ENCODE measurements around the gene RRAD.
"Not testable (repeated sequence)": the region's sequence is repeated elsewhere in the genome, so short reads cannot be mapped to it uniquely, and the experiment has no call there.

Gene RRAD

GRCh38 chr16:66947302-66948065, 22.1 kb upstream of the RRAD start:
- H3K9ac ChIP-seq (ENCODE audit: insufficient read length) = no peak overlapping the region
- DNase-seq (ENCODE audit: low read depth, low spot score) = peak; percentile 40
- TF ChIP-seq EZH2 (IDR thresholded peaks at IDR 0.05) (no peak), POLR2AphosphoS5 (IDR thresholded peaks at IDR 0.05; ENCODE audit: borderline replicate concordance, low read depth, low read length) (no peak), FOXP2 (optimal IDR thresholded peaks at IDR 0.05; ENCODE audit: control extremely low read depth, extremely low read length, insufficient read depth) (no peak)
- H3K4me3 ChIP-seq = no peak overlapping the region
- no peak overlapping the region for H3K27ac ChIP-seq
- H3K9me3 ChIP-seq (ENCODE audit: low read depth, low read length) = no peaks in the 10 kb centered on the region
- no peaks in the 10 kb centered on the region for H3K36me3 ChIP-seq (ENCODE audit: insufficient read depth, low read length)

- TF ChIP-seq FOXP2 (optimal IDR thresholded peaks at IDR 0.05; ENCODE audit: control extremely low read depth, extremely low read length, insufficient read depth) = no peak
- TF ChIP-seq EZH2 (IDR thresholded peaks at IDR 0.05) = no peak
- TF ChIP-seq POLR2AphosphoS5 (IDR thresholded peaks at IDR 0.05; ENCODE audit: borderline replicate concordance, low read depth, low read length) = no peak
- no peak for DNase-seq (ENCODE audit: low read depth, low spot score)
- no peaks in the 10 kb centered on the region for H3K9me3 ChIP-seq (ENCODE audit: low read depth, low read length)
- H3K9ac ChIP-seq (ENCODE audit: insufficient read length) = no peak overlapping the region
- H3K4me3 ChIP-seq = no peak overlapping the region
- H3K27ac ChIP-seq = no peak overlapping the region
- no peaks in the 10 kb centered on the region; the same call in 1 of the 2 replicates for H3K36me3 ChIP-seq (ENCODE audit: insufficient read depth, low read length)
Observed at GRCh38 chr16:66946974-66947301, 21.6 kb upstream of the RRAD start.

- Histone ChIP-seq H3K9ac (ENCODE audit: insufficient read length) (no peak overlapping the region), H3K9me3 (ENCODE audit: low read depth, low read length) (no peaks in the 10 kb centered on the region), H3K4me3 (no peak overlapping the region), H3K36me3 (ENCODE audit: insufficient read depth, low read length) (no peaks in the 10 kb centered on the region; the same call in 1 of the 2 replicates), H3K27ac (no peak overlapping the region)
- DNase-seq (ENCODE audit: low read depth, low spot score) = no peak
- TF ChIP-seq FOXP2 (optimal IDR thresholded peaks at IDR 0.05; ENCODE audit: control extremely low read depth, extremely low read length, insufficient read depth) (no peak), POLR2AphosphoS5 (IDR thresholded peaks at IDR 0.05; ENCODE audit: borderline replicate concordance, low read depth, low read length) (no peak), EZH2 (IDR thresholded peaks at IDR 0.05) (no peak)
Observed at GRCh38 chr16:66946541-66946940, 21.2 kb upstream of the RRAD start.

- Histone ChIP-seq H3K36me3 (ENCODE audit: insufficient read depth, low read length) (no peaks in the 10 kb centered on the region; the same call in 1 of the 2 replicates), H3K27ac (no peak overlapping the region), H3K9ac (ENCODE audit: insufficient read length) (no peak overlapping the region), H3K4me3 (no peak overlapping the region), H3K9me3 (ENCODE audit: low read depth, low read length) (no peaks in the 10 kb centered on the region)
- no peak for DNase-seq (ENCODE audit: low read depth, low spot score)
- no peak for TF ChIP-seq POLR2AphosphoS5 (IDR thresholded peaks at IDR 0.05; ENCODE audit: borderline replicate concordance, low read depth, low read length)
- TF ChIP-seq EZH2 (IDR thresholded peaks at IDR 0.05) = no peak
- TF ChIP-seq FOXP2 (optimal IDR thresholded peaks at IDR 0.05; ENCODE audit: control extremely low read depth, extremely low read length, insufficient read depth) = no peak
Observed at GRCh38 chr16:66945939-66946338, 20.6 kb upstream of the RRAD start.

- not testable (repeated sequence) for H3K36me3 ChIP-seq (ENCODE audit: insufficient read depth, low read length); DNase-seq (ENCODE audit: low read depth, low spot score); H3K4me3 ChIP-seq; H3K9ac ChIP-seq (ENCODE audit: insufficient read length); H3K9me3 ChIP-seq (ENCODE audit: low read depth, low read length); H3K27ac ChIP-seq
Observed at GRCh38 chr16:66944971-66945370, 19.6 kb upstream of the RRAD start.

GRCh38 chr16:66944054-66944441, 18.7 kb upstream of the RRAD start:
- TF ChIP-seq EZH2 (IDR thresholded peaks at IDR 0.05) = no peak
- no peak for TF ChIP-seq FOXP2 (optimal IDR thresholded peaks at IDR 0.05; ENCODE audit: control extremely low read depth, extremely low read length, insufficient read depth)
- no peak for TF ChIP-seq POLR2AphosphoS5 (IDR thresholded peaks at IDR 0.05; ENCODE audit: borderline replicate concordance, low read depth, low read length)
- Histone ChIP-seq H3K9me3 (ENCODE audit: low read depth, low read length) (no peaks in the 10 kb centered on the region), H3K36me3 (ENCODE audit: insufficient read depth, low read length) (no peaks in the 10 kb centered on the region; the same call in 1 of the 2 replicates), H3K27ac (no peak overlapping the region), H3K9ac (ENCODE audit: insufficient read length) (no peak overlapping the region), H3K4me3 (no peak overlapping the region)
- DNase-seq (ENCODE audit: low read depth, low spot score) = no peak

GRCh38 chr16:66943426-66944053, 18.2 kb upstream of the RRAD start:
- TF ChIP-seq POLR2AphosphoS5 (IDR thresholded peaks at IDR 0.05; ENCODE audit: borderline replicate concordance, low read depth, low read length) (no peak), EZH2 (IDR thresholded peaks at IDR 0.05) (no peak), FOXP2 (optimal IDR thresholded peaks at IDR 0.05; ENCODE audit: control extremely low read depth, extremely low read length, insufficient read depth) (no peak)

GRCh38 chr16:66942981-66943380, 17.6 kb upstream of the RRAD start:
- DNase-seq (ENCODE audit: low read depth, low spot score) = no peak
- Histone ChIP-seq H3K9me3 (ENCODE audit: low read depth, low read length) (no peaks in the 10 kb centered on the region), H3K9ac (ENCODE audit: insufficient read length) (no peak overlapping the region), H3K27ac (no peak overlapping the region), H3K36me3 (ENCODE audit: insufficient read depth, low read length) (no peaks in the 10 kb centered on the region; the same call in 1 of the 2 replicates), H3K4me3 (no peak overlapping the region)
- TF ChIP-seq FOXP2 (optimal IDR thresholded peaks at IDR 0.05; ENCODE audit: control extremely low read depth, extremely low read length, insufficient read depth) (no peak), EZH2 (IDR thresholded peaks at IDR 0.05) (no peak), POLR2AphosphoS5 (IDR thresholded peaks at IDR 0.05; ENCODE audit: borderline replicate concordance, low read depth, low read length) (no peak)

More at GRCh38 chr16:66943426-66944053, 18.2 kb upstream of the RRAD start:
- Histone ChIP-seq H3K36me3 (ENCODE audit: insufficient read depth, low read length) (no peaks in the 10 kb centered on the region; the same call in 1 of the 2 replicates), H3K9ac (ENCODE audit: insufficient read length) (no peak overlapping the region), H3K9me3 (ENCODE audit: low read depth, low read length) (no peaks in the 10 kb centered on the region), H3K27ac (no peak overlapping the region), H3K4me3 (no peak overlapping the region)
- DNase-seq (ENCODE audit: low read depth, low spot score) = no peak

All from SK-N-MC (cell line).